ENCODE data around the gene ZC3H12A.

ZC3H12A gene

GRCh38 chr1:37465593-37466517, 8.5 kb upstream of the ZC3H12A start:
- H3K4me1 ChIP-seq (ENCODE audit: insufficient read depth, low read length) = no peaks in the 10 kb centered on the region
- no peaks in the 10 kb centered on the region for H3K27me3 ChIP-seq (ENCODE audit: insufficient read depth, low read length)
- no peaks in the 10 kb centered on the region for H3K36me3 ChIP-seq (ENCODE audit: insufficient read depth, low read length)
- no peaks in the 10 kb centered on the region for H3K9me3 ChIP-seq (ENCODE audit: low read length)
- H3K4me3 ChIP-seq (ENCODE audit: low read length) = no peak overlapping the region
- no peak overlapping the region for H2AFZ ChIP-seq (ENCODE audit: low read depth, low read length)

- H3K4me1 ChIP-seq (ENCODE audit: insufficient read depth, low read length) = peaks cover 15% of the 10 kb centered on the region
- H3K4me3 ChIP-seq (ENCODE audit: low read length) = no peak overlapping the region
- H3K9me3 ChIP-seq (ENCODE audit: low read length) = no peaks in the 10 kb centered on the region
- peaks cover 15% of the 10 kb centered on the region for H3K27me3 ChIP-seq (ENCODE audit: insufficient read depth, low read length)
- H2AFZ ChIP-seq (ENCODE audit: low read depth, low read length) = no peak overlapping the region
- H3K36me3 ChIP-seq (ENCODE audit: insufficient read depth, low read length) = no peaks in the 10 kb centered on the region
Measured at GRCh38 chr1:37468037-37468436, 6.3 kb upstream of the ZC3H12A start.

- Histone ChIP-seq H3K27me3 (ENCODE audit: insufficient read depth, low read length) (peaks cover 25% of the 10 kb centered on the region), H3K9me3 (ENCODE audit: low read length) (no peaks in the 10 kb centered on the region), H3K4me3 (ENCODE audit: low read length) (no peak overlapping the region), H2AFZ (ENCODE audit: low read depth, low read length) (no peak overlapping the region), H3K4me1 (ENCODE audit: insufficient read depth, low read length) (peaks cover 24% of the 10 kb centered on the region), H3K36me3 (ENCODE audit: insufficient read depth, low read length) (no peaks in the 10 kb centered on the region)
Measured at GRCh38 chr1:37469386-37469785, 5.0 kb upstream of the ZC3H12A start.

GRCh38 chr1:37471345-37472231, 2.8 kb upstream of the ZC3H12A start:
- no peak overlapping the region for H3K4me3 ChIP-seq (ENCODE audit: low read length)
- peaks cover 2% of the 10 kb centered on the region for H3K36me3 ChIP-seq (ENCODE audit: insufficient read depth, low read length)
- peaks cover 25% of the 10 kb centered on the region for H3K27me3 ChIP-seq (ENCODE audit: insufficient read depth, low read length)
- H3K4me1 ChIP-seq (ENCODE audit: insufficient read depth, low read length) = peaks cover 33% of the 10 kb centered on the region
- H2AFZ ChIP-seq (ENCODE audit: low read depth, low read length) = no peak overlapping the region
- no peaks in the 10 kb centered on the region for H3K9me3 ChIP-seq (ENCODE audit: low read length)

- H3K4me1 ChIP-seq (ENCODE audit: insufficient read depth, low read length) = peaks cover 40% of the 10 kb centered on the region
- H3K27me3 ChIP-seq (ENCODE audit: insufficient read depth, low read length) = peaks cover 25% of the 10 kb centered on the region
- H3K9me3 ChIP-seq (ENCODE audit: low read length) = no peaks in the 10 kb centered on the region
- no peak overlapping the region for H2AFZ ChIP-seq (ENCODE audit: low read depth, low read length)
- peaks cover 2% of the 10 kb centered on the region for H3K36me3 ChIP-seq (ENCODE audit: insufficient read depth, low read length)
- H3K4me3 ChIP-seq (ENCODE audit: low read length) = no peak overlapping the region
Measured at GRCh38 chr1:37472281-37472680, 2.1 kb upstream of the ZC3H12A start.

GRCh38 chr1:37472994-37473393, 1.4 kb upstream of the ZC3H12A start:
- H3K4me3 ChIP-seq (ENCODE audit: low read length) = no peak overlapping the region

GRCh38 chr1:37473431-37474045, 842 bp upstream of the ZC3H12A start:
- H3K4me1 ChIP-seq (ENCODE audit: insufficient read depth, low read length) = peaks cover 48% of the 10 kb centered on the region
- H3K9me3 ChIP-seq (ENCODE audit: low read length) = no peaks in the 10 kb centered on the region
- peaks cover 2% of the 10 kb centered on the region for H3K36me3 ChIP-seq (ENCODE audit: insufficient read depth, low read length)
- peaks cover 25% of the 10 kb centered on the region for H3K27me3 ChIP-seq (ENCODE audit: insufficient read depth, low read length)
- peak overlapping the region; percentile 65 for H3K4me3 ChIP-seq (ENCODE audit: low read length)
- peak overlapping the region; percentile 70 for H2AFZ ChIP-seq (ENCODE audit: low read depth, low read length)

More at GRCh38 chr1:37472994-37473393, 1.4 kb upstream of the ZC3H12A start:
- H3K27me3 ChIP-seq (ENCODE audit: insufficient read depth, low read length) = peaks cover 25% of the 10 kb centered on the region
- no peaks in the 10 kb centered on the region for H3K9me3 ChIP-seq (ENCODE audit: low read length)
- H3K36me3 ChIP-seq (ENCODE audit: insufficient read depth, low read length) = peaks cover 2% of the 10 kb centered on the region
- peaks cover 47% of the 10 kb centered on the region for H3K4me1 ChIP-seq (ENCODE audit: insufficient read depth, low read length)
- no peak overlapping the region for H2AFZ ChIP-seq (ENCODE audit: low read depth, low read length)

GRCh38 chr1:37474697-37475379, 458 bp downstream of the ZC3H12A start:
- Histone ChIP-seq H3K27me3 (ENCODE audit: insufficient read depth, low read length) (peaks cover 25% of the 10 kb centered on the region), H3K4me3 (ENCODE audit: low read length) (peak overlapping the region; percentile 65), H3K4me1 (ENCODE audit: insufficient read depth, low read length) (peaks cover 53% of the 10 kb centered on the region), H2AFZ (ENCODE audit: low read depth, low read length) (peak overlapping the region; percentile 70), H3K9me3 (ENCODE audit: low read length) (no peaks in the 10 kb centered on the region), H3K36me3 (ENCODE audit: insufficient read depth, low read length) (peaks cover 2% of the 10 kb centered on the region)

GRCh38 chr1:37475380-37476086, 1.2 kb downstream of the ZC3H12A start:
- peaks cover 4% of the 10 kb centered on the region for H3K36me3 ChIP-seq (ENCODE audit: insufficient read depth, low read length)
- H3K4me1 ChIP-seq (ENCODE audit: insufficient read depth, low read length) = peaks cover 53% of the 10 kb centered on the region

GRCh38 chr1:37476087-37476452, 1.7 kb downstream of the ZC3H12A start:
- H3K9me3 ChIP-seq (ENCODE audit: low read length) = no peaks in the 10 kb centered on the region
- peaks cover 8% of the 10 kb centered on the region for H3K36me3 ChIP-seq (ENCODE audit: insufficient read depth, low read length)
- no peak overlapping the region for H2AFZ ChIP-seq (ENCODE audit: low read depth, low read length)
- H3K4me3 ChIP-seq (ENCODE audit: low read length) = no peak overlapping the region
- peaks cover 25% of the 10 kb centered on the region for H3K27me3 ChIP-seq (ENCODE audit: insufficient read depth, low read length)
- H3K4me1 ChIP-seq (ENCODE audit: insufficient read depth, low read length) = peaks cover 53% of the 10 kb centered on the region

More at GRCh38 chr1:37475380-37476086, 1.2 kb downstream of the ZC3H12A start:
- Histone ChIP-seq H3K4me3 (ENCODE audit: low read length) (peak overlapping the region; percentile 65), H3K9me3 (ENCODE audit: low read length) (no peaks in the 10 kb centered on the region), H2AFZ (ENCODE audit: low read depth, low read length) (no peak overlapping the region), H3K27me3 (ENCODE audit: insufficient read depth, low read length) (peaks cover 25% of the 10 kb centered on the region)

GRCh38 chr1:37476460-37477197, 2.2 kb downstream of the ZC3H12A start:
- Histone ChIP-seq H3K4me3 (ENCODE audit: low read length) (no peak overlapping the region), H3K4me1 (ENCODE audit: insufficient read depth, low read length) (peaks cover 48% of the 10 kb centered on the region), H3K27me3 (ENCODE audit: insufficient read depth, low read length) (peaks cover 20% of the 10 kb centered on the region), H3K36me3 (ENCODE audit: insufficient read depth, low read length) (peaks cover 14% of the 10 kb centered on the region), H3K9me3 (ENCODE audit: low read length) (no peaks in the 10 kb centered on the region), H2AFZ (ENCODE audit: low read depth, low read length) (no peak overlapping the region)
